ENCODE data around the gene MEAK7. TPM values are rescaled to one million over a fixed set of nuclear protein-coding genes. Genes with fewer than 3 reads are reported as not detected.

The MEAK7 gene
- total RNA-seq, 1 donor from 2014 or later: 5.3 TPM

GRCh38 chr16:84500531-84500930 is 3.9 kb downstream of the MEAK7 start:
- no peak overlapping the region for H3K27ac ChIP-seq (replicated peaks)
- H3K27me3 ChIP-seq (ENCODE audit: low read depth): no peaks in the 10 kb centered on the region
- DNase-seq: no peak
- TF ChIP-seq, protein P1, sequence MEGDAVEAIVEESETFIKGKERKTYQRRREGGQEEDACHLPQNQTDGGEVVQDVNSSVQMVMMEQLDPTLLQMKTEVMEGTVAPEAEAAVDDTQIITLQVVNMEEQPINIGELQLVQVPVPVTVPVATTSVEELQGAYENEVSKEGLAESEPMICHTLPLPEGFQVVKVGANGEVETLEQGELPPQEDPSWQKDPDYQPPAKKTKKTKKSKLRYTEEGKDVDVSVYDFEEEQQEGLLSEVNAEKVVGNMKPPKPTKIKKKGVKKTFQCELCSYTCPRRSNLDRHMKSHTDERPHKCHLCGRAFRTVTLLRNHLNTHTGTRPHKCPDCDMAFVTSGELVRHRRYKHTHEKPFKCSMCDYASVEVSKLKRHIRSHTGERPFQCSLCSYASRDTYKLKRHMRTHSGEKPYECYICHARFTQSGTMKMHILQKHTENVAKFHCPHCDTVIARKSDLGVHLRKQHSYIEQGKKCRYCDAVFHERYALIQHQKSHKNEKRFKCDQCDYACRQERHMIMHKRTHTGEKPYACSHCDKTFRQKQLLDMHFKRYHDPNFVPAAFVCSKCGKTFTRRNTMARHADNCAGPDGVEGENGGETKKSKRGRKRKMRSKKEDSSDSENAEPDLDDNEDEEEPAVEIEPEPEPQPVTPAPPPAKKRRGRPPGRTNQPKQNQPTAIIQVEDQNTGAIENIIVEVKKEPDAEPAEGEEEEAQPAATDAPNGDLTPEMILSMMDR (IDR thresholded peaks at IDR 0.05; ENCODE audit: borderline replicate concordance): no peak
- H3K4me3 ChIP-seq: no peak overlapping the region
- intact Hi-C loops (cut with micrococcal nuclease): no loop called here
- peaks cover 22% of the 10 kb centered on the region for H3K4me1 ChIP-seq
- no peaks in the 10 kb centered on the region for H3K9me3 ChIP-seq (replicated peaks)
- H3K36me3 ChIP-seq: peaks cover 28% of the 10 kb centered on the region

DNA sequence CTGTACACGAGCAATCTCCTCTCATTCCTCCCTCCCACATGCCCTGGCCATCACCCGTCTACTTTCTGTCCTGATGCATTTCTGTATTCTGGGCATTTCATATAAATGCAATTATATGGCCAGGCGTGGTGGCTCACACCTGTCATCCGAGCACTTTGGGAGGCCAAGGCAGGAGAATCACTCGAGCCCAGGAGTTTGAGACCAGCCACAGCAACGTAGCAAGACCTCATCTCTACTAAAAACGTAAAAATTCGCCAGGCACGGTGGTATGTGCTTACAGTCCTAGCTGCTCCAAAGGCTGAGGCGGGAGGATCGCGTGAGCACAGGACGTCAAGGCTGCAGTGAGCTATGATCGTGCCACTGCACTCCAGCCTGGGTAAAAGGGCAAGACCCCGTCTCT is 4.8 kb downstream of the MEAK7 start:
- H3K4me3 ChIP-seq: no peak overlapping the region
- no peaks in the 10 kb centered on the region for H3K9me3 ChIP-seq (replicated peaks)
- intact Hi-C loops (cut with micrococcal nuclease): no loop called here
- peaks cover 37% of the 10 kb centered on the region for H3K36me3 ChIP-seq
- TF ChIP-seq, protein P1 (IDR thresholded peaks at IDR 0.05; ENCODE audit: borderline replicate concordance): no peak
- H3K4me1 ChIP-seq: peaks cover 14% of the 10 kb centered on the region
- H3K27me3 ChIP-seq (ENCODE audit: low read depth): no peaks in the 10 kb centered on the region
- no peak for DNase-seq
- H3K27ac ChIP-seq (replicated peaks): no peak overlapping the region

- TF ChIP-seq, protein P1 (IDR thresholded peaks at IDR 0.05; ENCODE audit: borderline replicate concordance): no peak
- intact Hi-C loops (cut with micrococcal nuclease): no loop called here
- Histone ChIP-seq H3K27me3 (ENCODE audit: low read depth) (no peaks in the 10 kb centered on the region), H3K4me3 (no peak overlapping the region), H3K4me1 (peaks cover 9% of the 10 kb centered on the region), H3K36me3 (peaks cover 43% of the 10 kb centered on the region), H3K9me3 (replicated peaks) (no peaks in the 10 kb centered on the region), H3K27ac (replicated peaks) (no peak overlapping the region)
- DNase-seq: no peak
Measured at GRCh38 chr16:84498859-84499620, 5.4 kb downstream of the MEAK7 start.

DNA sequence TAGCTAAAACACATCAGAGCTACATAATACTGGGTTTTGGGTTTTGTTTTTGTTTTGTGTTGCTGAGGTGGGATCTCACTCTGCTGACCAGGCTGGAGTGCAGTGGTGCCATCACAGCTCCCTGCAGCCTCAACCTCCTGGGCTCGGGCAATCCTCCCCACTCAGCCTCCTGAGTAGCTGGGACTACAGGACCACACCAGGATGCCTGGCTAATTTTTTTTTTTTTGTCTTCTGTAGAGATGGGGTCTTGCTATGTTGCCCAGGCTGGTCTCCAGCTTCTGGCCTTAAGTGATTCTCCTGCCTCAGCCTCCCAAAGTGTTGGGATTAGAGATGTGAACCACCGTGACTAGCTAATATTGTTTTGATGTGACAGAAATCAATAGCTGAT is 6.2 kb downstream of the MEAK7 start:
- TF ChIP-seq, protein P1 (IDR thresholded peaks at IDR 0.05; ENCODE audit: borderline replicate concordance): no peak
- Histone ChIP-seq H3K27ac (replicated peaks) (no peak overlapping the region), H3K27me3 (ENCODE audit: low read depth) (no peaks in the 10 kb centered on the region), H3K4me1 (peaks cover under 1% of the 10 kb centered on the region), H3K9me3 (replicated peaks) (no peaks in the 10 kb centered on the region), H3K4me3 (no peak overlapping the region), H3K36me3 (peaks cover 51% of the 10 kb centered on the region)
- intact Hi-C loops (cut with micrococcal nuclease): no loop called here
- DNase-seq: no peak

DNA sequence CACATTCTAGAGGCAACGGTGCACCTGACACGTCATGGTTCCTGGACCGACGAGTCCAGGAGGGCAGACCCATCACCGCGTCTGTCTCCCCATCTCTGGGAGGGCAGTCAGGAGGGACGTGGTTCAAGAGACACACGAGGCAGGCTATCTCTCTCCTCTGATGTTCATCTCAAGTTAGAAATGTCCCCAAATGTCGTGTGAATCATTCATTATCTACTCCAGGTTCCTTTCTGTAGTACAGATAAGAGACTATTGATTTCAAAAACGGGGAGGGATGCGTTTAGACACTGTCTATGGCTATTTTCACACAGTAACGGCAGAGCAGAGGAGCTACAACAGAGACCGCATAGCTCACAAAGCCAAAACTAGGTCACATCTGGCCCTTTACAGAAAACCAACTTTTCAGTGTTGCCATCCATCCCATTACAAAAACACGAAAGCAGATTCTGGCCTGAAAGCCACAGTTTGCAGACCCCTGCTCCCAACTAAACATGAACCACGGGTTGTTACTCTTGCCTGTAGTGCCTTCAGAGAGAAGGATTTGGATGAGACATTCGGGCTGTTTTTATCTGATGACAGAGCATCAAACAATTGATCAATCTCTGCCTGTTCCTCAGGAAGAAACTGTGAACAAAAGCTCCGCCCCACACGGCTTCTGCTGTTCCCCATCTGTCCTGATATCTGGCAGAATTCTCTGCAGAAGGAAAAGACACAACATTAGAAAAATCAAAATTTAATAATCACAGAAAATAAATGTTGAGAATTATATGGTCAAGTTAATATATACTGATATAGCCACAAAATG is 6.8 kb downstream of the MEAK7 start:
- Histone ChIP-seq H3K4me1 (no peaks in the 10 kb centered on the region), H3K4me3 (no peak overlapping the region), H3K27ac (replicated peaks) (no peak overlapping the region), H3K27me3 (ENCODE audit: low read depth) (no peaks in the 10 kb centered on the region), H3K9me3 (replicated peaks) (no peaks in the 10 kb centered on the region), H3K36me3 (peaks cover 57% of the 10 kb centered on the region)
- intact Hi-C loops (cut with micrococcal nuclease): no loop called here
- TF ChIP-seq, protein P1 (IDR thresholded peaks at IDR 0.05; ENCODE audit: borderline replicate concordance): no peak
- no peak for DNase-seq
